GM12872 (cell line): ENCODE data around the gene ZNF236.

Source experiments
- TF ChIP-seq, protein P1 (sequence below): IDR thresholded peaks from 3 replicates; pipeline ENCODE4 v1.5.1; 2011; ENCODE audit warnings: low read depth, mild to moderate bottlenecking, low read length, moderate library complexity; ENCODE audit not compliant: insufficient read depth

ZNF236 gene

DNA sequence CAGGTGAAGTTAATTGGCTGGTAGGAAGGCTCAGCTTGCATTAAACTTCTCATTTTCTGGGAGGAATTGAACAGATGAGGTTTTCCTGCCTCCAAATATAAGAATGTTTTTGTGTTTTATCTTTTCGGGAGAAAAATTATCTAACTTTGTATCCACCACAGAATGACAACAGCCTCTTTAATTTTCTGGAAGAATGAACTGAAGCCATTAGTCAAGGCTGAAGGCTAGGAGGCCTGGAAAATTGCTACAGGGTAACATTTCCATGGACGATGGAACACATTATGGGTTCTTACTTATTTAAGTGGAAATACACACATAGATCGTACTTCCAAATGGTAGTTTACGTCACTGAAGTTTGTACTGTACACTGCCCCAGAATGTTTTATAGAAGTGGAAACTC, 28.0 kb upstream of the ZNF236 start:
- TF ChIP-seq, protein P1, sequence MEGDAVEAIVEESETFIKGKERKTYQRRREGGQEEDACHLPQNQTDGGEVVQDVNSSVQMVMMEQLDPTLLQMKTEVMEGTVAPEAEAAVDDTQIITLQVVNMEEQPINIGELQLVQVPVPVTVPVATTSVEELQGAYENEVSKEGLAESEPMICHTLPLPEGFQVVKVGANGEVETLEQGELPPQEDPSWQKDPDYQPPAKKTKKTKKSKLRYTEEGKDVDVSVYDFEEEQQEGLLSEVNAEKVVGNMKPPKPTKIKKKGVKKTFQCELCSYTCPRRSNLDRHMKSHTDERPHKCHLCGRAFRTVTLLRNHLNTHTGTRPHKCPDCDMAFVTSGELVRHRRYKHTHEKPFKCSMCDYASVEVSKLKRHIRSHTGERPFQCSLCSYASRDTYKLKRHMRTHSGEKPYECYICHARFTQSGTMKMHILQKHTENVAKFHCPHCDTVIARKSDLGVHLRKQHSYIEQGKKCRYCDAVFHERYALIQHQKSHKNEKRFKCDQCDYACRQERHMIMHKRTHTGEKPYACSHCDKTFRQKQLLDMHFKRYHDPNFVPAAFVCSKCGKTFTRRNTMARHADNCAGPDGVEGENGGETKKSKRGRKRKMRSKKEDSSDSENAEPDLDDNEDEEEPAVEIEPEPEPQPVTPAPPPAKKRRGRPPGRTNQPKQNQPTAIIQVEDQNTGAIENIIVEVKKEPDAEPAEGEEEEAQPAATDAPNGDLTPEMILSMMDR: no peak

GRCh38 chr18:76801567-76802505, 20.5 kb upstream of the ZNF236 start:
- TF ChIP-seq, protein P1: peak; percentile 77

- TF ChIP-seq, protein P1: no peak
Observed at GRCh38 chr18:76803413-76803812, 18.9 kb upstream of the ZNF236 start.

GRCh38 chr18:76803814-76804213, 18.5 kb upstream of the ZNF236 start:
- TF ChIP-seq, protein P1: peak; percentile 89

GRCh38 chr18:76805221-76805620, 17.1 kb upstream of the ZNF236 start:
- TF ChIP-seq, protein P1: no peak

DNA sequence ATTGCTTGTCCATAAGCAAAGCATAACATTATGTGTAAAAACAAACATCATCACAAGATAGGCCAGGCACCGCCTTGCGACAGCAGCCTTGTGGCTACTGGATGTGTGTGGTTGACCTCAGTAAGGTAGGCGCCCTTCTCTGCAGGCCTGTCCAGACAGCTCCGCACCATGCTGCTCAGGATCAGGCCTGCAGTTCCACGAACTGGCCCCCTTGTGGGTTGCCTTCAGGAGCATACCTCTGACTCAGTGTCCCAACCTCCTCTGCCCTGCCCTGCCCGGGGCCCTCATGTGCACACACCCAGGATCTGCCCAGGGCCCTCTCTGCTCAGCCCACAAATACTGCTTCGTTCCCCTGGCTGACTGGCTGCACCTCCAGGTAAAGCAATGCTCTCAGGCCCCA, 16.1 kb upstream of the ZNF236 start:
- TF ChIP-seq, protein P1: no peak

DNA sequence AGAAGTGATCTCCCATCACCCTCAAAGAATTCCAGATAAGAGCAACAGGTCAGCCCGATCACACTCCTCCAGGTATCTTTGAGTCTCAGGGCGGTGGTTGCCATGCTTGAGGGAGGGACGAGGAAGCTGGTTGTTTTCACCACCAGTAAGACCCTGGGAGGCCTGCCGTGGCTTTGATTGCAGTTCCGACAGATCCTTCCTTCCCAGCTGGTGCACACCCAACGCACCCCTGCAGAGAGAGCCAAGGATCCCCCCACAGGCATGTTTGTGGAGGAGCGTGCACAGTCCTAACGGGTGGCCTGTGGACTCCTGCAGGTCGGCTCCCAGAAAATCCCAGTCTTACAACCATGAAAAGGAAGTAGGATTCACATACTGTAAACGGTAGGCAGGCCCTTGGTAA, 13.8 kb upstream of the ZNF236 start:
- TF ChIP-seq, protein P1: no peak
